GM12878 (cell line): ENCODE measurements around the gene MYH9. TPM values are rescaled to one million over a fixed set of nuclear protein-coding genes. Genes with fewer than 3 reads are reported as not detected.

ENCODE experiments used
- ATAC-seq: fragments of 200-7000 bp; cut with Tn5 transposase; 3 replicates; pipeline ENCODE4 v1.9.1; 2020; ENCODE audit warnings: mild to moderate bottlenecking, moderate library complexity
- BruUV-seq: library from RNA; stranded (reverse); fragments of 400-500 nt; replicated peaks from 2 replicates; lab custom pipeline; 2021; lab: Mats Ljungman, UMichigan
- CTCF ChIA-PET: fragments of 300-600 bp; sonication (Branson Sonifier 250); formaldehyde crosslinking; extraction: SDS; loops from one replicate; lab custom pipeline; 2021; ENCODE audit warnings: inconsistent platforms; lab: Yijun Ruan, JAX
- POLR2A ChIA-PET: fragments of 350-600 bp; formaldehyde crosslinking; extraction: SDS; loops from one replicate; lab custom pipeline; 2021; ENCODE audit warnings: inconsistent platforms; lab: Charles Lee
- RAD21 ChIA-PET: fragments of 300-600 bp; sonication (Branson Sonifier 250); formaldehyde crosslinking; loops from one replicate; lab custom pipeline; 2023; ENCODE audit warnings: antibody characterized with exemption; ENCODE audit not compliant: unreplicated experiment; lab: Charles Lee
- SMC1A ChIA-PET: fragments of 300-600 bp; sonication (Branson Sonifier 250); formaldehyde crosslinking; loops from one replicate; lab custom pipeline; 2023; ENCODE audit not compliant: unreplicated experiment, uncharacterized antibody; lab: Charles Lee
- DNase-seq: peaks from one replicate; pipeline ENCODE4 v3.0.0-alpha.2; 2011; ENCODE audit warnings: low read depth, low spot score
- FAIRE-seq: peaks from 3 replicates; lab custom pipeline; 2011; peaks lifted over from hg19 to GRCh38; lab: Jason Lieb, UNC
- H2AFZ ChIP-seq: 2 replicates; pipeline ENCODE4 v1.6.0; 2011; ENCODE audit warnings: low read depth, low read length, control low read depth; ENCODE audit not compliant: control insufficient read depth
- H3K27ac ChIP-seq: 2 replicates; pipeline ENCODE4 v1.5.1; 2011; ENCODE audit warnings: control low read depth; ENCODE audit not compliant: control insufficient read depth, insufficient read depth
- H3K27me3 ChIP-seq, 2 experiments: replicated peaks in 1 of 2; 2 replicates each; pipeline versions ENCODE4 v1.6.0 to v1.6.1; 2011; ENCODE audit warnings: low read length in 1 of 2; ENCODE audit not compliant: control insufficient read depth in 2 of 2, insufficient read depth in 2 of 2
- H3K36me3 ChIP-seq, 2 experiments: 2 replicates each; pipeline ENCODE4 v1.5.1; 2011; ENCODE audit warnings: low read length in 1 of 2; ENCODE audit not compliant: control insufficient read depth in 2 of 2, insufficient read depth in 2 of 2
- H3K4me1 ChIP-seq: 2 replicates; pipeline ENCODE4 v1.6.1; 2011; ENCODE audit warnings: mild to moderate bottlenecking, low read length, moderate library complexity, mixed read lengths; ENCODE audit not compliant: control insufficient read depth, insufficient read depth
- H3K4me2 ChIP-seq: 2 replicates; pipeline ENCODE4 v1.6.0; 2011; ENCODE audit warnings: control low read depth; ENCODE audit not compliant: control insufficient read depth, insufficient read depth
- H3K4me3 ChIP-seq: fragments of 200-600 bp; sonication (generic); 2 replicates; pipeline ENCODE4 v1.5.1; 2016
- H3K79me2 ChIP-seq: 2 replicates; pipeline ENCODE4 v1.6.0; 2011; ENCODE audit warnings: low read length; ENCODE audit not compliant: control insufficient read depth, insufficient read depth
- H3K9ac ChIP-seq: 2 replicates; pipeline ENCODE4 v1.8.0; 2011; ENCODE audit warnings: low read length, control low read depth, mixed read lengths; ENCODE audit not compliant: control insufficient read depth, insufficient read depth
- H3K9me3 ChIP-seq: replicated peaks from 3 replicates; pipeline ENCODE4 v1.5.1; 2011; ENCODE audit warnings: mild to moderate bottlenecking, low read length; ENCODE audit not compliant: control insufficient read depth, insufficient read depth
- H4K20me1 ChIP-seq: 2 replicates; pipeline ENCODE4 v1.6.0; 2011; ENCODE audit not compliant: control insufficient read depth, insufficient read depth
- ATF2 ChIP-seq: IDR thresholded peaks from 2 replicates; pipeline ENCODE4 v1.6.1; 2012; ENCODE audit warnings: low read length, inconsistent platforms
- ATF3 ChIP-seq: IDR thresholded peaks from 2 replicates; pipeline ENCODE4 v1.6.1; 2011; ENCODE audit warnings: low read depth, mild to moderate bottlenecking, low read length, moderate library complexity, borderline replicate concordance; ENCODE audit errors: extremely low read depth
- BACH1 ChIP-seq: fragments of 450-650 bp; IDR thresholded peaks from 2 replicates; pipeline ENCODE4 v1.6.1; 2017; ENCODE audit warnings: mild to moderate bottlenecking, borderline replicate concordance
- CREB1 ChIP-seq: IDR thresholded peaks from 2 replicates; pipeline ENCODE4 v1.6.1; 2012; ENCODE audit warnings: low read depth, mild to moderate bottlenecking, inconsistent platforms
- ETV6 ChIP-seq, 2 experiments: fragments of 450-650 bp in 1 of 2; IDR thresholded peaks in 1 of 2; conservative IDR thresholded peaks in 1 of 2; 2 replicates each; pipeline ENCODE4 v1.6.1; 2014; ENCODE audit warnings: antibody characterized with exemption in 1 of 2, borderline replicate concordance in 1 of 2, low read depth in 1 of 2, mild to moderate bottlenecking in 1 of 2, moderate library complexity in 1 of 2
- GATAD2B ChIP-seq: fragments of 450-650 bp; conservative IDR thresholded peaks from 2 replicates; pipeline ENCODE4 v1.6.1; 2017; ENCODE audit warnings: low read depth, mild to moderate bottlenecking, moderate library complexity
- MLLT1 ChIP-seq: fragments of 450-650 bp; IDR thresholded peaks from 2 replicates; pipeline ENCODE4 v1.6.1; 2016; ENCODE audit warnings: mild to moderate bottlenecking
- MXI1 ChIP-seq: fragments of 150-350 bp; IDR thresholded peaks from 2 replicates; pipeline ENCODE4 v1.6.1; 2011; ENCODE audit warnings: low read depth, mild to moderate bottlenecking, inconsistent platforms, low read length, improper control_type of control experiment
- SKIL ChIP-seq: fragments of 450-650 bp; IDR thresholded peaks from 2 replicates; pipeline ENCODE4 v1.6.1; 2017; ENCODE audit warnings: mild to moderate bottlenecking, low read depth, inconsistent platforms; ENCODE audit not compliant: poor library complexity, severe bottlenecking
- SMAD5 ChIP-seq: IDR thresholded peaks from 2 replicates; pipeline ENCODE4 v1.6.1; 2016; ENCODE audit warnings: antibody characterized with exemption, low read depth
- TCF12 ChIP-seq: IDR thresholded peaks from 2 replicates; pipeline ENCODE4 v1.6.1; 2011; ENCODE audit warnings: low read depth, mild to moderate bottlenecking, low read length
- ZNF24 ChIP-seq: fragments of 450-650 bp; IDR thresholded peaks from 2 replicates; pipeline ENCODE4 v1.6.1; 2017; ENCODE audit warnings: antibody characterized with exemption, mild to moderate bottlenecking
- ZNF622 ChIP-seq: fragments of 450-650 bp; IDR thresholded peaks from 2 replicates; pipeline ENCODE4 v1.6.1; 2017; ENCODE audit warnings: mild to moderate bottlenecking, inconsistent platforms
- ZZZ3 ChIP-seq: IDR thresholded peaks from 2 replicates; pipeline ENCODE4 v1.6.1; 2011; ENCODE audit warnings: low read depth; ENCODE audit not compliant: control insufficient read depth, insufficient read length
- WGBS: methylation state at CpG from one replicate; pipeline ENCODE4 v1.1.6; 2016; ENCODE audit warnings: low lambda C conversion rate; ENCODE audit not compliant: insufficient replicate concordance, insufficient coverage; ENCODE audit errors: missing lambda C conversion rate; 5-methylcytosine and 5-hydroxymethylcytosine counted together
- in situ Hi-C: fragments of 300-500 bp; cut with MboI; formaldehyde crosslinking; loops from 9 replicates; pipeline ENCODE4 v1.14.3; 2018; ENCODE audit warnings: mixed read lengths
- intact Hi-C: fragments of 100-400 bp; cut with micrococcal nuclease; formaldehyde crosslinking; loops from one replicate; pipeline ENCODE4 v1.14.2; 2022; ENCODE audit not compliant: unreplicated experiment
- polyA plus RNA-seq, 11 experiments: library from polyadenylated mRNA; depleted of rRNA in 4 of 11; unstranded in 6 of 11; stranded (reverse) in 5 of 11; fragments of >200 nt; fragmentation: Nextera tagmentation in 4 of 11; fragmentation: Illumina TruSeq in 1 of 11; extraction: Ambion mirVana in 4 of 11; extraction: Trizol in 1 of 11; gene quantifications; 1 replicate in 1 of 11; 2 replicates in 10 of 11; pipeline versions ENCODE4 v1.2.1 to v1.2.3, GENCODE V29; 2011 to 2016; ENCODE audit warnings: inconsistent platforms in 2 of 11, missing spikeins in 2 of 11, low read depth in 1 of 11
- total RNA-seq, 4 experiments: library from RNA; depleted of rRNA in 3 of 4; stranded (reverse); fragments of >200 nt in 3 of 4; fragmentation: Illumina TruSeq in 1 of 4; extraction: Trizol in 1 of 4; gene quantifications; 2 replicates each; pipeline versions ENCODE4 v1.2.1 to v1.2.3, GENCODE V29; 2013 to 2021

MYH9 gene
- total and polyA plus RNA-seq, 10 of the 15 experiments (the other 5 are each of a cell fraction or from before 2014, with no cell fraction given), result 5.1 to 525 (median 145) TPM

GRCh38 chr22:36288571-36289405 lies 99.0 kb downstream of the MYH9 start:
- POLR2A ChIA-PET, result interaction anchor here (0.7 kb wide), 1 partner anchor 83 kb away, joined by 5 read pairs; no protein-coding TSS in a partner anchor
- TF ChIP-seq ZZZ3, result no peak
- no peak for TF ChIP-seq ATF2
- no peak for TF ChIP-seq ETV6 (conservative IDR thresholded peaks at IDR 0.05 in 1 of 2, IDR thresholded peaks at IDR 0.05 in 1 of 2; ENCODE audit: borderline replicate concordance in 1 of 2, low read depth in 1 of 2)
- no peak for TF ChIP-seq ZNF24
- TF ChIP-seq ATF3, result no peak
- no peak for TF ChIP-seq CREB1
- TF ChIP-seq SMAD5, result no peak
- TF ChIP-seq ZNF622, result no peak
- TF ChIP-seq BACH1, result no peak
- TF ChIP-seq MLLT1, result no peak
- TF ChIP-seq SKIL, result no peak
- no peak for TF ChIP-seq GATAD2B
- no peak for TF ChIP-seq TCF12
- no peak for TF ChIP-seq MXI1

More at GRCh38 chr22:36288571-36289405, 99.0 kb downstream of the MYH9 start:
- ChIA-PET SMC1A (interaction anchor here (0.8 kb wide), 1 partner anchor 11 kb away, joined by 3 read pairs; no protein-coding TSS in a partner anchor), RAD21 (no interaction called here), CTCF (interaction anchor here (0.9 to 3.4 kb wide), 6 partner anchors 9 to 182 kb away, joined by 4 to 23 read pairs (median 4); no protein-coding TSS in a partner anchor)
- BruUV-seq, result TSS peak; percentile 77
- Histone ChIP-seq H2AFZ (no peak overlapping the region), H3K9me3 (no peaks in the 10 kb centered on the region), H3K36me3 (peaks cover 33 to 73% of the 10 kb centered on the region in 2 experiments), H3K9ac (no peak overlapping the region), H3K27me3 (no peaks in the 10 kb centered on the region), H4K20me1 (no peaks in the 10 kb centered on the region), H3K4me3 (no peak overlapping the region), H3K79me2 (no peaks in the 10 kb centered on the region), H3K4me2 (no peak overlapping the region), H3K27ac (no peak overlapping the region), H3K4me1 (no peaks in the 10 kb centered on the region)
- ATAC-seq (no peak), DNase-seq (no peak), FAIRE-seq (no peak)
- WGBS, result 98% methylated on average over 33 of the region's 33 CpGs
- in situ Hi-C loops (no loop called here), intact Hi-C loops (no loop called here)
